DMS79 treated with DMSO at 0.1 percent for 48 hours (cell line): ENCODE measurements around the gene PTGR1.
"Not testable (repeated sequence)": the region's sequence is repeated elsewhere in the genome, so short reads cannot be mapped to it uniquely, and the experiment has no call there.

ENCODE experiments used
- DNase-seq: peaks from one replicate; lab custom pipeline; 2025; lab: John Stamatoyannopoulos, UW

The PTGR1 gene

DNA sequence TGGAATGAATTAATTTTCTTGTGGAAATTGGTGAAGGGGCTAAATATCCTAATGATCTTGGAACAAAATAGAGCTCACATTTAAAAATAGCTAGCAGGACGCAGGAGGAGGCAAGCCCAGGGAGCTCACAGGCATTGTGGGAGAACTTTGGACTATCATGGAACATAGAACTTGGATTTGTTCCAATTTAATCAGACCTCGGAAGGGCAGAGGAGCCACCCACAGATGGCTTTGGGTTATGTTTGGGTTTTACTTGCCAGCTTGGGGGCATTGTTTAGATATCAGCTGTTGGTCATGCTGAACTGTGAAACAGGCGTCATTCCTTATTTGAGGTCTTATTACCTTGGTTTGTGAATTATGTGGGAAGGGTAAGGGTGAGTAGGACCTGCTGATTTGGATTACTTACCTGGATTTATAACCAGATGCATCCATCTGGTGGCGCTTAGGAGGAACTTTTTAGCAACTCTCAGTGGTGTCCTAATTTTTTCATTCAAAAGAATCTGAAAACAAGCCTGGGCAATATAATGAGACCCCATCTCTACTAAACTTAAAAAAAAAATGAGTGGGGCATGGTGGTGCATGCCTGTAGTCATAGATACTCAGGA, 14.1 kb upstream of the PTGR1 start:
- no peak for DNase-seq

DNA sequence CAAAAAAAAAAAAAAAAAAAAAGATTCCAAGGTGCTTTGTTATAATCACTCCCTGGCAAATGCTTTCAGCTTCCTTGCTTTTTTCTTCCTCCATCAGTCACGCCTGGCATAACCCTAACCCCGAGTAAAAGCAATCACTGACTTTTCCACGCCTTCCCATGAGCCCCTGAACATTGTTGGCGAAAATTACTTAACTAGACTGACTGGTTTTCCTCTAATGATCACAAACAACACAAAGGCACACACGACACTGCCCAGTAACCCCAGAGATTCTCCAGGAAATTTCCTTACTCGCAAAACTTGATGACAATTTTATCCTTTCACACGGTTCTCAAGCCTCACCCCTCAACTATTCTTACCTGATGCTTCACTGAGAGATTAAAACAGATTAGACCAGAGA, 11.4 kb upstream of the PTGR1 start:
- no peak for DNase-seq

GRCh38 chr9:111610149-111610548, 10.7 kb upstream of the PTGR1 start:
- no peak for DNase-seq

DNA sequence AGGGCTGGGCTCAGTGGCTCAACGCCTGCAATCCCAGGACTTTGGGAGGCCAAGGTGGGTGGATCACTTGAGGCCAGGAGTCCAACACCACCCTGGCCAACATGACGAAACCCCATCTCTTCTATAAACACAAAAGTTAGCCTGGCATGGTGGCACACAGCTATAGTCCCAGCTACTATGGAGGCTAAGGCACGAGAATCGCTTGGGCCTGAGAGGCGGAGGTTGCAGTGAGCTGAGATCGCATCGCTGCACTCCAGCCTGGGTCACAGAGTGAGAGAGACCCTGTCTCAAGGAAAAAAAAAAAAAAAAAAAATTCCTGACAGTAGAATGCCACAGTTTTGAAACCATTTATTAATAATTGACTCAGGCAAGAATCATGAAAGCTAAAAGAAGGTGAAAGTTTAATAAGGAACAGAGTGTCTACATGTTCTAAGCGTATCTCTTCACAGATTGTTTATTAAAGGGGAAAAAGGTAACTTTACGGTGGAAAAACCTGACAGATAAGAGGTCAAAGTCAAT, 5.7 kb upstream of the PTGR1 start:
- DNase-seq: no peak

GRCh38 chr9:111604054-111604615, 4.7 kb upstream of the PTGR1 start:
- DNase-seq: no peak

- DNase-seq: no peak
These were observed 3.6 kb upstream of the PTGR1 start for GRCh38 chr9:111603041-111603440.

DNA sequence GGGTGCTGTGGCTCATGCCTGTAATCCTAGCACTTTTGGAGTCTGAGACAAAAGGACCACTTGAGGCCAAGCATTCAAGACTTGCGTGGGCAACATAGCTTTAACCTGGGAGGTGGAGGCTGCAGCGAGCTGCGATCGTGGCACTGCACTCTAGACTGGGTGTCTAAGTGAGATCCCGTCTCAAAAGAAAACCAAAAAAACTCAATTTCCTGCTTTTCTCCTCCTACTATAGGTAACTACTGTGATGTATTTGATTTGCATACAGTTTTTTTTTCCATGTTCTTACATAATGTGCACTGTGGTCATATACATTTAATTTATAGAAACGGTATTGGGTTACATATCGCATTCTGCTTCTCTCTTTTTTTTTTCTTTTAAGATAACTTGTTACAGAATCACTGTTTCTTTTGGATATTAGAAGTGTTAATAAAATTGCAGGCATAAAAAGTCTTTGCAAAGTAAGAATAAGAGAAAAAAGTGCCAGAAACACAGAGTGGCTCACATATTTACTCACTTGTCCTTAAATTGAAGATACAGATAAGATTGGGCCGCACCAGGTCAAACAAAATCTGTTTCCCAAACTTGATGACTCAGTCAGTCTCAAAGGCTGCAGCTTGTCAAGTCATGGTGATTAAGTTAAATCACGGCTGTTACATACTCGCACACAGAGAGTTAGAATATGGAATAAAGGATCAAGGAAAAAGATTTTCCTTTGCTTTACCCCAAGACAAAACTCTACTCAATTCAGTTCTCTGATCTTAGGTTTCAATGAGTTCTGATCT, 2.0 kb upstream of the PTGR1 start:
- no peak for DNase-seq

- no peak for DNase-seq
These were observed 502 bp upstream of the PTGR1 start for GRCh38 chr9:111599955-111600343.

DNA sequence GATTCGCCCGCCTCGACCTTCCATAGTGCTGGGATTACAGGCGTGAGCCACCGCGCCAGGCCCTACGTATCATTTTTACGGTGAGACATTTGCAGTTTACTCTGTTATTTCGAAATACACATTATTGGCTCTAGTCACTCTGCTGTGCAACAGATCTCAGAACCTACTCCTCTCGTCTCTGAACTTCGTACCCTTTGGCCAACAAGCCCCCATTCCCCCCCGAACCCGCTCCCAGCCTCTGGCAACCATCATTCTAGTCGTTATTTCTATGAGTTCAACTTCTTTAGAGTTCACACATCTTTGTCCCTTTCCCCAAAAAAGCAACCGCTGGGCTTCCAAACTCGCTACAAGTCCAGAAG, 735 bp downstream of the PTGR1 start:
- peak; percentile 55 for DNase-seq

- peak; percentile 35 for DNase-seq
These were observed 1.4 kb downstream of the PTGR1 start for GRCh38 chr9:111597852-111598732.

DNA sequence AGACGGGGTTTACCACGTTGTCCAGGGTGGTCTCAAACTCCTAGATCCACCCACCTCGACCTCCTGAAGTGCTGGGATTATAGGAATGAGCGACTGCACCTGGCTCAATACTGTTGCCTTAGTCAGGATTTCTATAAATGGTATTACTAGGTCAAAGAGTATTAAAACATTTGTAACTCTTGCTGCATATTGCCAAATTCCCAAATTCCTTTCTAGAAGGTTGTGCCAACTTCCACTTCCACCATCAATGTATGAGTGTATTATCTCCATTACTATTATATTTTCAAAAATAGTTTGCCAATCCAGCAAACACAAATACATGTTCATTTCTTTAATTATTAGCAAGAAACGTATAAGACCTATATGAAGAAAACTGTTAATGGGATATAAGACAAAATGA, 10.6 kb downstream of the PTGR1 start:
- DNase-seq: no peak

- DNase-seq: no peak
These were observed 13.1 kb downstream of the PTGR1 start for GRCh38 chr9:111586378-111586777.

DNA sequence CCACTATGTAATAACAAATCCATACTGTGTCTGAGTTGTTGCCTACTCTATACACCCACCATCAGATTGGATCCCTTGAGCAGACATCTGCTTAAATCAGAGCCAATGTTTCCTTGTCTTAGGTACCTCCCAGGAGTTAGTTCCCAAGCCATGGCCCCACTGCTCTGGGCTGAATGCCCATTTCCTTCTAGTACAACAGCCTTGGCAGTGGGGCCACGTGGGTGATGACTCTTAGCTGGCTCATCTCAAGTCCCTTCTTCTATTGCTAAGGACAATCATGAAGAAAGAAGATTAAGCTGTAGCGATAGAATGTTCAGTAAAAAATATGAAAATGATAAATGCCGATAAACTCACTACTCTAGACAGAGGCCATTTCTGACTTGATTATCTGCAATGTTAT, 16.6 kb downstream of the PTGR1 start:
- no peak for DNase-seq

GRCh38 chr9:111572950-111573604, 26.4 kb downstream of the PTGR1 start:
- no peak for DNase-seq

- DNase-seq: not testable (repeated sequence)
These were observed 31.3 kb downstream of the PTGR1 start for GRCh38 chr9:111568127-111568526.

- DNase-seq: no peak
These were observed 33.2 kb downstream of the PTGR1 start for GRCh38 chr9:111566234-111566633.

GRCh38 chr9:111561165-111561719, 38.2 kb downstream of the PTGR1 start:
- no peak for DNase-seq

- no peak for DNase-seq
These were observed 40.3 kb downstream of the PTGR1 start for GRCh38 chr9:111559000-111559610.

- DNase-seq: not testable (repeated sequence)
These were observed 44.0 kb downstream of the PTGR1 start for GRCh38 chr9:111555425-111555824.

DNA sequence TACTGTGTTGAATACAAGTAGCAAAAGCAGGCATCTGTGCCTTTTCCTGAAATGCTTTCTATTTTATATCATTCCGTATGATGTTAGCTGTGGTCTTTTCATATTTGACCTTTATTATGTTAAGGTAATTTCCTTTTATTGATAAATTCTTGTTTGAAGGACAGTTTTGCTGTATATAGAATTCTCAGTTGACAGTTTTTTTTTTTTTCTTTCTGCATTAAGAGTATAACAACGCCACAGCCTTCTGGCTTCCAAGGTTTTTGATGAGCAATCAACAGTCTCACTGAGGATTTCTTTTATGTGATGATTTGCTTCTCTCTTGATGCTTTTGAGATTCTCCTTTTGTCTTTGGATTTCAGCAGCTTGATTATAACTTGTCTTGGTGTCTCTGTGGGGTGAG, 50.8 kb downstream of the PTGR1 start:
- DNase-seq: no peak
